Measurements from ENCODE around the gene DCLK2. TPM values are rescaled to one million over a fixed set of nuclear protein-coding genes. Genes with fewer than 3 reads are reported as not detected.

Gene DCLK2
- total RNA-seq, 1 experiment from 2014 or later: 2.7 TPM

DNA sequence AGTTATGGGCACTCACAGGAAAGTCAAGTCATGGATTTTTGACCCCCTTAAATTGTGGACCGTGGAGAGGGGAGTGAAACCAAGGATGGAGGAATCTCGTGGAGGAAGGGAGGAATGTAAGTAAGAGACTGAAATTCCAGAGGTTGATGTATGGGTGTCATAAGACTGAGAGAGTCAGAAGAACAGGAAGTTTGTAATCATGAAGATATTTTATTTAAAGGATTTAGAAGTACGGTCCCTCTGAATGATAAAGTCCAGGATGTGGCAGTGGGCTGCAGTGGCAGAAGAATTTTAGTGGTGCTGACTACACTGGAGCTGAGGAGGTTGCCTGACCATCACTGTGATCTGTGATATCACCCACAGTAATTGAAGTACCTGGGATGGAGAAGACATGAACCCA lies 57.8 kb downstream of the DCLK2 start (continued):
- TF ChIP-seq REST (IDR thresholded peaks at IDR 0.05; ENCODE audit: low read depth): no peak
- no peak for TF ChIP-seq POLR2AphosphoS5 (IDR thresholded peaks at IDR 0.05; ENCODE audit: low read depth, low read length)

DNA sequence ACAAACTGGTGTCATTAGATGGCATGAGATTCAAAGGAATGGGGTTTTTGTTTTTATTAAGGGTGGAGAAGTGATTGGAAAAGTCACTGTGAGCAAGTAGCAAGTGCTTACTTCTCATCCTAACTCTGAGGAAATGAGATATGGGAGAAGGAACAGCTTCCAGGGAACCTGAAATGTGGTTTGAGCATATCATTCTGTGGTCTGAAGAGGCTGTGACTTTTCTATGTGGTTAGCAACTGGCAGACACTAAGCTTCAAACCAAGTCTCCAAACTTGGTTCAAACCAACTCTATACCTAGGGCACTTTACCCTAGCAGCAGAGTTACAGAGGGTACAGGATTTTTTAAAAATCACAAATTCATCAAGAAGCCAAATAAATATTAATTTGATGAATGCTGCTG lies 58.2 kb downstream of the DCLK2 start:
- Histone ChIP-seq H3K4me2 (ENCODE audit: low read length) (no peak overlapping the region), H3K9me2 (ENCODE audit: insufficient read depth) (no peaks in the 10 kb centered on the region), H3K27me3 (ENCODE audit: insufficient read depth, low read length) (no peaks in the 10 kb centered on the region), H3K27ac (ENCODE audit: low read depth, low read length) (no peak overlapping the region), H4K20me1 (ENCODE audit: insufficient read depth) (no peaks in the 10 kb centered on the region), H3K79me2 (ENCODE audit: insufficient read depth, low read length) (no peaks in the 10 kb centered on the region), H3K9me3 (ENCODE audit: control insufficient read depth in 1 of 2, insufficient read depth in 1 of 2, low read depth in 1 of 2, low read length in 2 of 2) (no peaks in the 10 kb centered on the region), H3K9ac (ENCODE audit: low read length) (no peak overlapping the region), H3K4me3 (replicated peaks in 1 of 2; ENCODE audit: low read depth in 1 of 2, low read length in 2 of 2) (no peak overlapping the region), H3K36me3 (ENCODE audit: control insufficient read depth in 1 of 2, insufficient read depth in 2 of 2, low read length in 2 of 2) (no peaks in the 10 kb centered on the region), H3K4me1 (ENCODE audit: control insufficient read depth in 1 of 2, insufficient read depth in 2 of 2, low read length in 2 of 2) (peaks cover 0 to 13% of the 10 kb centered on the region in 2 experiments; a peak in 3 of 4 replicates), H2AFZ (ENCODE audit: low read depth, low read length, poor library complexity, severe bottlenecking) (no peak overlapping the region)
- POLR2A ChIA-PET: no interaction called here
- intact Hi-C loops (cut with micrococcal nuclease): no loop called here
- no peak for DNase-seq (ENCODE audit: low read depth, low spot score)
- BruUV-seq (replicated peaks): no TSS peak
- CTCF ChIA-PET: no interaction called here
- RAD21 ChIA-PET (ENCODE audit: low non-redundant PET in 1 of 2, low total read pairs in 2 of 2, uncharacterized antibody in 2 of 2, unreplicated experiment in 2 of 2): no interaction called here
- ATAC-seq: no peak
- TF ChIP-seq, protein P1, sequence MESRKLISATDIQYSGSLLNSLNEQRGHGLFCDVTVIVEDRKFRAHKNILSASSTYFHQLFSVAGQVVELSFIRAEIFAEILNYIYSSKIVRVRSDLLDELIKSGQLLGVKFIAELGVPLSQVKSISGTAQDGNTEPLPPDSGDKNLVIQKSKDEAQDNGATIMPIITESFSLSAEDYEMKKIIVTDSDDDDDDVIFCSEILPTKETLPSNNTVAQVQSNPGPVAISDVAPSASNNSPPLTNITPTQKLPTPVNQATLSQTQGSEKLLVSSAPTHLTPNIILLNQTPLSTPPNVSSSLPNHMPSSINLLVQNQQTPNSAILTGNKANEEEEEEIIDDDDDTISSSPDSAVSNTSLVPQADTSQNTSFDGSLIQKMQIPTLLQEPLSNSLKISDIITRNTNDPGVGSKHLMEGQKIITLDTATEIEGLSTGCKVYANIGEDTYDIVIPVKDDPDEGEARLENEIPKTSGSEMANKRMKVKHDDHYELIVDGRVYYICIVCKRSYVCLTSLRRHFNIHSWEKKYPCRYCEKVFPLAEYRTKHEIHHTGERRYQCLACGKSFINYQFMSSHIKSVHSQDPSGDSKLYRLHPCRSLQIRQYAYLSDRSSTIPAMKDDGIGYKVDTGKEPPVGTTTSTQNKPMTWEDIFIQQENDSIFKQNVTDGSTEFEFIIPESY (IDR thresholded peaks at IDR 0.05; ENCODE audit: extremely low read depth, insufficient replicate concordance, low read length): no peak
- TF ChIP-seq REST (IDR thresholded peaks at IDR 0.05; ENCODE audit: low read depth): no peak
- TF ChIP-seq ZNF274 (IDR thresholded peaks at IDR 0.05; ENCODE audit: low read depth, low read length): no peak
- no peak for TF ChIP-seq JUND (IDR thresholded peaks at IDR 0.05)
- no peak for TF ChIP-seq ELF1 (IDR thresholded peaks at IDR 0.05; ENCODE audit: borderline replicate concordance, low read depth)
- no peak for TF ChIP-seq EGR1 (IDR thresholded peaks at IDR 0.05; ENCODE audit: low read depth)
- TF ChIP-seq POLR2A (IDR thresholded peaks at IDR 0.05; ENCODE audit: borderline replicate concordance, extremely low read depth, insufficient read depth, insufficient read length): no peak
- TF ChIP-seq SIN3A (IDR thresholded peaks at IDR 0.05; ENCODE audit: low read depth): no peak
- TF ChIP-seq RAD21 (IDR thresholded peaks at IDR 0.05; ENCODE audit: low read depth): no peak
- no peak for TF ChIP-seq POLR2AphosphoS5 (IDR thresholded peaks at IDR 0.05; ENCODE audit: low read depth, low read length)
- TF ChIP-seq FOSL1 (IDR thresholded peaks at IDR 0.05; ENCODE audit: low read depth): no peak
- TF ChIP-seq, protein P2, sequence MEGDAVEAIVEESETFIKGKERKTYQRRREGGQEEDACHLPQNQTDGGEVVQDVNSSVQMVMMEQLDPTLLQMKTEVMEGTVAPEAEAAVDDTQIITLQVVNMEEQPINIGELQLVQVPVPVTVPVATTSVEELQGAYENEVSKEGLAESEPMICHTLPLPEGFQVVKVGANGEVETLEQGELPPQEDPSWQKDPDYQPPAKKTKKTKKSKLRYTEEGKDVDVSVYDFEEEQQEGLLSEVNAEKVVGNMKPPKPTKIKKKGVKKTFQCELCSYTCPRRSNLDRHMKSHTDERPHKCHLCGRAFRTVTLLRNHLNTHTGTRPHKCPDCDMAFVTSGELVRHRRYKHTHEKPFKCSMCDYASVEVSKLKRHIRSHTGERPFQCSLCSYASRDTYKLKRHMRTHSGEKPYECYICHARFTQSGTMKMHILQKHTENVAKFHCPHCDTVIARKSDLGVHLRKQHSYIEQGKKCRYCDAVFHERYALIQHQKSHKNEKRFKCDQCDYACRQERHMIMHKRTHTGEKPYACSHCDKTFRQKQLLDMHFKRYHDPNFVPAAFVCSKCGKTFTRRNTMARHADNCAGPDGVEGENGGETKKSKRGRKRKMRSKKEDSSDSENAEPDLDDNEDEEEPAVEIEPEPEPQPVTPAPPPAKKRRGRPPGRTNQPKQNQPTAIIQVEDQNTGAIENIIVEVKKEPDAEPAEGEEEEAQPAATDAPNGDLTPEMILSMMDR (IDR thresholded peaks at IDR 0.05 in 2 of 3, conservative IDR thresholded peaks at IDR 0.05 in 1 of 3; ENCODE audit: borderline replicate concordance in 1 of 3, insufficient read depth in 1 of 3, low read depth in 2 of 3, low read length in 2 of 3): no peak
- TF ChIP-seq, protein P3, sequence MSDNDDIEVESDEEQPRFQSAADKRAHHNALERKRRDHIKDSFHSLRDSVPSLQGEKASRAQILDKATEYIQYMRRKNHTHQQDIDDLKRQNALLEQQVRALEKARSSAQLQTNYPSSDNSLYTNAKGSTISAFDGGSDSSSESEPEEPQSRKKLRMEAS (IDR thresholded peaks at IDR 0.05): no peak
- no peak for TF ChIP-seq EZH2 (IDR thresholded peaks at IDR 0.05)

All from HCT116 (cell line).